ENCODE results near the gene LRRK1. TPM values are rescaled to one million over a fixed set of nuclear protein-coding genes. Genes with fewer than 3 reads are reported as not detected.

Gene LRRK1
- polyA plus RNA-seq, 1 of the 3 experiments (the other 2 are of a cell fraction), result 6.9 TPM

DNA sequence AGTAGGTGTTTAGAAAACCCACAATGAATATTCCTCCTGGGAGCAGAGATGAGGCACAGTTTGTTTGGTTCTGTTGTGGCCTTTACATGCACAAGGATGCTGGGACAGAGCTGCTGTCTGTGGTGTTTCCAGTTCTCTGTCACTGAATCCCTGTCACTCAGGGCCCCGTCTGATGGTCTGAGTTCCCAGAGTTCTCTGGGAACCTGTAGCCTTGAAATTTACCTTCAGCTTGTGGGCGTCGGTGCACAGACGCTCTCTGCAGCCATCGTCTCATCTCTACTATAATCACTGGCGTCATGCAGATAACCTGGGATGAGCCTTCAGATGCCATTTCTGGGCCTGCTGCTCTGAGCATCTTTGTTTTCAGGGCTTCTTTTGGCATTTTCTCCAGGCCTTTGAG, 81.9 kb downstream of the LRRK1 start:
- Histone ChIP-seq H3K4me2 (no peak overlapping the region), H3K36me3 (replicated peaks in 1 of 2; ENCODE audit: control insufficient read depth in 1 of 2, insufficient read depth in 2 of 2, low read length in 1 of 2) (no peaks in the 10 kb centered on the region), H3K9ac (no peak overlapping the region), H3K79me2 (ENCODE audit: insufficient read depth) (no peaks in the 10 kb centered on the region; the same call in 1 of the 2 replicates), H4K20me1 (ENCODE audit: insufficient read depth) (no peaks in the 10 kb centered on the region), H3K27ac (ENCODE audit: low read depth in 2 of 2, low read length in 1 of 2) (peak overlapping the region in 1 of 2 experiments; percentile 73; a peak in 1 of 4 replicates), H3K27me3 (ENCODE audit: insufficient read depth) (no peaks in the 10 kb centered on the region), H2AFZ (ENCODE audit: low read depth) (no peak overlapping the region), H3F3A (replicated peaks; ENCODE audit: insufficient read depth) (no peaks in the 10 kb centered on the region), H3K9me2 (no peaks in the 10 kb centered on the region), H3K9me3 (no peaks in the 10 kb centered on the region), H3K4me1 (ENCODE audit: control insufficient read depth in 1 of 2, insufficient read depth in 2 of 2, low read depth in 1 of 2, low read length in 1 of 2) (peaks cover 3 to 16% of the 10 kb centered on the region in 2 experiments), H3K4me3 (ENCODE audit: low read depth in 2 of 2, low read length in 1 of 2) (no peak overlapping the region)
- CTCF ChIA-PET, result interaction anchor here (1.0 to 3.2 kb wide), 5 partner anchors 83 to 651 kb away, joined by 3 to 13 read pairs (median 9); partner anchors contain the start of gene LRRK1
- no peak for TF ChIP-seq GABPA (IDR thresholded peaks at IDR 0.05; ENCODE audit: low read depth)
- DNase-seq, result no peak
- 96% methylated on average over 5 of the region's 6 CpGs for WGBS (ENCODE audit: low lambda C conversion rate)
- POLR2A ChIA-PET, result no interaction called here

DNA sequence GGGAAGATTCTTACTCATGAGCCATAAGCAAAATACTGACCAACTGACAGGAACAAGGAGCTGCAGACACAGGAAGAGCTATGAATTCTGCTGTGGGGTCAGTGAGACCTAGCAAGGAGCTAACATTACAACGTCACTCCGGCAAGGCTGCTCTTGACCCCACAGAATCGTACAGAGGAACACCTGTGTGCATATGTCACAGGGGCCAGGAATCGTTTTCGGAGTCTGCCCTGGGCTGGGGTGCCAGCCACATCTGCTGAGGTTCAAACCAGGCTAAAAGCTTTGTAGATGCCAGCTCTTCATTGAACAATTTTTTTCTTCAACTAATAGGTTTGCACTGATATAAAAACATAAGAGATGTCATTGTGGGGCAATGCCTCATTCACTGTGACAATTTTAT, 82.6 kb downstream of the LRRK1 start:
- H3K4me1 ChIP-seq (ENCODE audit: control insufficient read depth in 1 of 2, insufficient read depth in 2 of 2, low read depth in 1 of 2, low read length in 1 of 2), result peaks cover 3 to 16% of the 10 kb centered on the region in 2 experiments
- ChIA-PET POLR2A (interaction anchor here (0.6 kb wide), 1 partner anchor 802 kb away, joined by 5 read pairs; the partner anchor contains the start of gene OR4F6), CTCF (interaction anchor here (0.9 to 3.2 kb wide), 5 partner anchors 84 to 652 kb away, joined by 3 to 11 read pairs (median 4); no protein-coding TSS in a partner anchor)
- no peaks in the 10 kb centered on the region for H3K9me2 ChIP-seq
- H2AFZ ChIP-seq (ENCODE audit: low read depth), result no peak overlapping the region
- no peak for TF ChIP-seq FOXJ3 (CRISPR knock-in tag; IDR thresholded peaks at IDR 0.05)
- no peak for TF ChIP-seq MEF2A (IDR thresholded peaks at IDR 0.05; ENCODE audit: borderline replicate concordance, low read depth)
- TF ChIP-seq, protein P1, sequence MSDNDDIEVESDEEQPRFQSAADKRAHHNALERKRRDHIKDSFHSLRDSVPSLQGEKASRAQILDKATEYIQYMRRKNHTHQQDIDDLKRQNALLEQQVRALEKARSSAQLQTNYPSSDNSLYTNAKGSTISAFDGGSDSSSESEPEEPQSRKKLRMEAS (IDR thresholded peaks at IDR 0.05; ENCODE audit: low read depth), result no peak
- no peak for TF ChIP-seq GATA2 (CRISPR knock-in tag; IDR thresholded peaks at IDR 0.05)
- no peak for TF ChIP-seq GABPA (IDR thresholded peaks at IDR 0.05; ENCODE audit: low read depth)
- no peak overlapping the region for H3K27ac ChIP-seq (ENCODE audit: low read depth in 2 of 2, low read length in 1 of 2)
- H3F3A ChIP-seq (replicated peaks; ENCODE audit: insufficient read depth), result peaks cover 5% of the 10 kb centered on the region
- no peaks in the 10 kb centered on the region for H4K20me1 ChIP-seq (ENCODE audit: insufficient read depth)
- H3K4me2 ChIP-seq, result no peak overlapping the region
- H3K9ac ChIP-seq, result no peak overlapping the region
- no peak overlapping the region for H3K4me3 ChIP-seq (ENCODE audit: low read depth in 2 of 2, low read length in 1 of 2)
- no peaks in the 10 kb centered on the region for H3K9me3 ChIP-seq
- DNase-seq, result no peak
- H3K36me3 ChIP-seq (replicated peaks in 1 of 2; ENCODE audit: control insufficient read depth in 1 of 2, insufficient read depth in 2 of 2, low read length in 1 of 2), result no peaks in the 10 kb centered on the region
- H3K27me3 ChIP-seq (ENCODE audit: insufficient read depth), result no peaks in the 10 kb centered on the region
- H3K79me2 ChIP-seq (ENCODE audit: insufficient read depth), result no peaks in the 10 kb centered on the region
- 89% methylated on average over 4 of the region's 5 CpGs for WGBS (ENCODE audit: low lambda C conversion rate)

GRCh38 chr15:101003081-101003480, 83.9 kb downstream of the LRRK1 start:
- Histone ChIP-seq H3K9ac (no peak overlapping the region), H3K4me3 (ENCODE audit: low read depth in 2 of 2, low read length in 1 of 2) (no peak overlapping the region), H3K9me2 (no peaks in the 10 kb centered on the region), H3K36me3 (replicated peaks in 1 of 2; ENCODE audit: control insufficient read depth in 1 of 2, insufficient read depth in 2 of 2, low read length in 1 of 2) (no peaks in the 10 kb centered on the region), H3K4me1 (ENCODE audit: control insufficient read depth in 1 of 2, insufficient read depth in 2 of 2, low read depth in 1 of 2, low read length in 1 of 2) (peaks cover 3 to 16% of the 10 kb centered on the region in 2 experiments), H3F3A (replicated peaks; ENCODE audit: insufficient read depth) (peaks cover 5% of the 10 kb centered on the region), H4K20me1 (ENCODE audit: insufficient read depth) (no peaks in the 10 kb centered on the region), H3K4me2 (no peak overlapping the region), H3K27ac (ENCODE audit: low read depth in 2 of 2, low read length in 1 of 2) (no peak overlapping the region), H2AFZ (ENCODE audit: low read depth) (no peak overlapping the region), H3K27me3 (ENCODE audit: insufficient read depth) (no peaks in the 10 kb centered on the region), H3K79me2 (ENCODE audit: insufficient read depth) (no peaks in the 10 kb centered on the region), H3K9me3 (no peaks in the 10 kb centered on the region)
- CTCF ChIA-PET, result interaction anchor here (0.9 to 2.4 kb wide), 4 partner anchors 8 to 331 kb away, joined by 3 to 9 read pairs (median 6); no protein-coding TSS in a partner anchor
- WGBS (ENCODE audit: low lambda C conversion rate), result 90% methylated on average over 1 of the region's 1 CpG
- DNase-seq, result no peak
- POLR2A ChIA-PET, result no interaction called here
- TF ChIP-seq RXRA (IDR thresholded peaks at IDR 0.05; ENCODE audit: borderline replicate concordance, low read depth), result no peak
- no peak for TF ChIP-seq MXI1 (IDR thresholded peaks at IDR 0.05; ENCODE audit: low read depth, low read length)
- no peak for TF ChIP-seq POLR2AphosphoS5 (IDR thresholded peaks at IDR 0.05; ENCODE audit: low read depth, low read length)
- TF ChIP-seq USF2 (IDR thresholded peaks at IDR 0.05; ENCODE audit: borderline replicate concordance, low read depth, low read length), result no peak
- no peak for TF ChIP-seq SIN3A (IDR thresholded peaks at IDR 0.05; ENCODE audit: borderline replicate concordance, low read depth, low read length)
- no peak for TF ChIP-seq PBX3 (IDR thresholded peaks at IDR 0.05)
- no peak for TF ChIP-seq FOXJ3 (CRISPR knock-in tag; IDR thresholded peaks at IDR 0.05)
- no peak for TF ChIP-seq RCOR1 (IDR thresholded peaks at IDR 0.05; ENCODE audit: low read length)
- TF ChIP-seq, protein P1 (IDR thresholded peaks at IDR 0.05; ENCODE audit: low read depth), result no peak
- TF ChIP-seq, protein P2, sequence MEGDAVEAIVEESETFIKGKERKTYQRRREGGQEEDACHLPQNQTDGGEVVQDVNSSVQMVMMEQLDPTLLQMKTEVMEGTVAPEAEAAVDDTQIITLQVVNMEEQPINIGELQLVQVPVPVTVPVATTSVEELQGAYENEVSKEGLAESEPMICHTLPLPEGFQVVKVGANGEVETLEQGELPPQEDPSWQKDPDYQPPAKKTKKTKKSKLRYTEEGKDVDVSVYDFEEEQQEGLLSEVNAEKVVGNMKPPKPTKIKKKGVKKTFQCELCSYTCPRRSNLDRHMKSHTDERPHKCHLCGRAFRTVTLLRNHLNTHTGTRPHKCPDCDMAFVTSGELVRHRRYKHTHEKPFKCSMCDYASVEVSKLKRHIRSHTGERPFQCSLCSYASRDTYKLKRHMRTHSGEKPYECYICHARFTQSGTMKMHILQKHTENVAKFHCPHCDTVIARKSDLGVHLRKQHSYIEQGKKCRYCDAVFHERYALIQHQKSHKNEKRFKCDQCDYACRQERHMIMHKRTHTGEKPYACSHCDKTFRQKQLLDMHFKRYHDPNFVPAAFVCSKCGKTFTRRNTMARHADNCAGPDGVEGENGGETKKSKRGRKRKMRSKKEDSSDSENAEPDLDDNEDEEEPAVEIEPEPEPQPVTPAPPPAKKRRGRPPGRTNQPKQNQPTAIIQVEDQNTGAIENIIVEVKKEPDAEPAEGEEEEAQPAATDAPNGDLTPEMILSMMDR (IDR thresholded peaks at IDR 0.05), result no peak
